Measurements from ENCODE around the gene CA12.

DNA sequence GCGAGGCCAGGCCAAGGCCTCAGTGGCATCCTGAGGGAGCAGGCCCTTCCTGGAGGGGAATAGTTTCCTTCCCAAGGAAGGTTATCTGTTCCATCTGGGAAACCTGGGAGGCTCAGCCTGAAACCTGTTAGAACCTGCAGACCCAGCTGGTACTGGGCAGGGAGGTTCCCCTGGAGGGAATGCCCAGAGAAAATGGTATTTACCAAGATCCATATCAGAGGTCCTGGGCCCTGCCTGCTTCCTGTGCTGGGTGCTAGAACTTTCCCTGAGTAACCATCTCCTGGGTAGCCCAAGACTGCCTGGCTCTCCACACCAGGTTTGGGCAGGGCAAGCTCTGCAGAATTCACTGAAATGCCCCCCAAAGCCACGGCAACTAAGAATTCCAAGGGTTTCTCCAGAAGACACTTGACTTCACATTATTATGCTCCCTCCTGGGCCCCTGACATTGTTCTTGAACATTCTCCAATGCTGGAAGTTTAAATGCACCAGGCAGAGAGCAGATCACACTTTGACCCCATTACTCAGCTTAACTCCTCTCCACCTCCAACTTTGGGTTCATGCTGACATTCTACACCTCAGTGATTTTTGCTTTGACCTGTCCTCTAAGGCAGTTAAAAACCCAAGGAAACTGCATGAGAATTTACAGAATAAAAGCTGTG is 2.0 kb downstream of the CA12 start:
- TF ChIP-seq CTCF (IDR thresholded peaks at IDR 0.05; ENCODE audit: extremely low read depth in 1 of 2, insufficient read depth in 1 of 2, low read depth in 1 of 2, low read length in 2 of 2) (no peak), EZH2 (IDR thresholded peaks at IDR 0.05; ENCODE audit: borderline replicate concordance, low read depth, low read length, severe bottlenecking) (no peak), POLR2AphosphoS5 (IDR thresholded peaks at IDR 0.05; ENCODE audit: insufficient read depth, low read depth, low read length) (no peak), POLR2A (IDR thresholded peaks at IDR 0.05; ENCODE audit: low read depth, low read length) (no peak), MYC (IDR thresholded peaks at IDR 0.05; ENCODE audit: low read depth, low read length) (no peak), GATA2 (IDR thresholded peaks at IDR 0.05; ENCODE audit: insufficient read depth, insufficient read length, low read depth, low read length) (no peak)
- TF ChIP-seq, protein P1, sequence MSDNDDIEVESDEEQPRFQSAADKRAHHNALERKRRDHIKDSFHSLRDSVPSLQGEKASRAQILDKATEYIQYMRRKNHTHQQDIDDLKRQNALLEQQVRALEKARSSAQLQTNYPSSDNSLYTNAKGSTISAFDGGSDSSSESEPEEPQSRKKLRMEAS (IDR thresholded peaks at IDR 0.05; ENCODE audit: insufficient read depth, insufficient read length), result no peak

Data from endothelial cell of umbilical vein (primary cell).